Left ventricle myocardium inferior (tissue), 1 donor: ENCODE data around the gene AP3D1. TPM values are rescaled to one million over a fixed set of nuclear protein-coding genes. Genes with fewer than 3 reads are reported as not detected.

Experiments
- DNase-seq: peaks from one replicate; pipeline ENCODE4 v3.0.0-alpha.2; 2020
- H3K27ac ChIP-seq: fragments of 200-600 bp; replicated peaks from 2 replicates; pipeline ENCODE4 v1.8.0; 2021
- H3K27me3 ChIP-seq: fragments of 200-600 bp; 2 replicates; pipeline ENCODE4 v1.8.0; 2021; ENCODE audit warnings: low read depth
- H3K36me3 ChIP-seq: fragments of 200-600 bp; 2 replicates; pipeline ENCODE4 v1.8.0; 2021
- H3K4me1 ChIP-seq: fragments of 200-600 bp; 2 replicates; pipeline ENCODE4 v1.8.0; 2021
- H3K4me3 ChIP-seq: fragments of 200-600 bp; 2 replicates; pipeline ENCODE4 v1.8.0; 2021; ENCODE audit warnings: mild to moderate bottlenecking, moderate library complexity
- H3K9me3 ChIP-seq: fragments of 200-600 bp; replicated peaks from 2 replicates; pipeline ENCODE4 v1.8.0; 2021
- intact Hi-C: fragments of 100-400 bp; cut with micrococcal nuclease; formaldehyde crosslinking; loops from one replicate; pipeline ENCODE4 v1.11.0; 2022
- total RNA-seq: library from RNA; stranded (reverse); fragmentation: NEBNext Ultra II Directional; extraction: Animal tissue kit (Norgen Biotek cat#: 25700); gene quantifications from one replicate; pipeline ENCODE4 v1.2.1, GENCODE V29; 2021
- TF ChIP-seq, protein P1 (sequence below): fragments of 200-600 bp; IDR thresholded peaks from 2 replicates; pipeline ENCODE4 v1.8.0; 2021; ENCODE audit warnings: antibody characterized with exemption, mild to moderate bottlenecking, borderline replicate concordance
- donor health status: DM: no; HTN: yes; CAD: no; lungs with severe emphysema.

The AP3D1 gene
- total RNA-seq, 1 donor from 2014 or later = 75.4 TPM

DNA sequence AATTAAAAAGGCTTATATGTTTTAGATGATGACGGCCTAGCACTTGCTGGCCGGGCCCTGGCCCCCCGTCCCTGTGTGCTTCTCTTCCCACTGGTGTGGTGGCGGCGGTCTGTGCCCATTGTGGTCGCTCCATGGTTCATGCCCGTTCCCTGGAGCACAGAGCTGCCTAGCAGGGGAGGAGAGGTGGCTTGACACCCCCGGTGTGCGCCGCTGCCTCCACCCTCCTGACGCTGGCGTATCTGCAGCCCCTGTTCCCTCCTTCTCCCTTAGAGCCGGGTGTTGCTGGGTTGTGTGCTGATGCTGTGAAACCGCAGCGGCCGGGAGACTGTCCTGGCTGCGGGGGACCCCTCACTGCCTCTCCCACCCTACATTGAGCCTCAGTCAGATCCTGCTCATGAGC is 41.5 kb upstream of the AP3D1 start:
- Histone ChIP-seq H3K4me3 (no peak overlapping the region), H3K27ac (no peak overlapping the region), H3K27me3 (no peaks in the 10 kb centered on the region), H3K4me1 (peaks cover 25% of the 10 kb centered on the region), H3K9me3 (no peaks in the 10 kb centered on the region), H3K36me3 (peaks cover 72% of the 10 kb centered on the region)
- intact Hi-C loops = no loop called here
- DNase-seq = no peak
- TF ChIP-seq, protein P1, sequence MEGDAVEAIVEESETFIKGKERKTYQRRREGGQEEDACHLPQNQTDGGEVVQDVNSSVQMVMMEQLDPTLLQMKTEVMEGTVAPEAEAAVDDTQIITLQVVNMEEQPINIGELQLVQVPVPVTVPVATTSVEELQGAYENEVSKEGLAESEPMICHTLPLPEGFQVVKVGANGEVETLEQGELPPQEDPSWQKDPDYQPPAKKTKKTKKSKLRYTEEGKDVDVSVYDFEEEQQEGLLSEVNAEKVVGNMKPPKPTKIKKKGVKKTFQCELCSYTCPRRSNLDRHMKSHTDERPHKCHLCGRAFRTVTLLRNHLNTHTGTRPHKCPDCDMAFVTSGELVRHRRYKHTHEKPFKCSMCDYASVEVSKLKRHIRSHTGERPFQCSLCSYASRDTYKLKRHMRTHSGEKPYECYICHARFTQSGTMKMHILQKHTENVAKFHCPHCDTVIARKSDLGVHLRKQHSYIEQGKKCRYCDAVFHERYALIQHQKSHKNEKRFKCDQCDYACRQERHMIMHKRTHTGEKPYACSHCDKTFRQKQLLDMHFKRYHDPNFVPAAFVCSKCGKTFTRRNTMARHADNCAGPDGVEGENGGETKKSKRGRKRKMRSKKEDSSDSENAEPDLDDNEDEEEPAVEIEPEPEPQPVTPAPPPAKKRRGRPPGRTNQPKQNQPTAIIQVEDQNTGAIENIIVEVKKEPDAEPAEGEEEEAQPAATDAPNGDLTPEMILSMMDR = no peak

DNA sequence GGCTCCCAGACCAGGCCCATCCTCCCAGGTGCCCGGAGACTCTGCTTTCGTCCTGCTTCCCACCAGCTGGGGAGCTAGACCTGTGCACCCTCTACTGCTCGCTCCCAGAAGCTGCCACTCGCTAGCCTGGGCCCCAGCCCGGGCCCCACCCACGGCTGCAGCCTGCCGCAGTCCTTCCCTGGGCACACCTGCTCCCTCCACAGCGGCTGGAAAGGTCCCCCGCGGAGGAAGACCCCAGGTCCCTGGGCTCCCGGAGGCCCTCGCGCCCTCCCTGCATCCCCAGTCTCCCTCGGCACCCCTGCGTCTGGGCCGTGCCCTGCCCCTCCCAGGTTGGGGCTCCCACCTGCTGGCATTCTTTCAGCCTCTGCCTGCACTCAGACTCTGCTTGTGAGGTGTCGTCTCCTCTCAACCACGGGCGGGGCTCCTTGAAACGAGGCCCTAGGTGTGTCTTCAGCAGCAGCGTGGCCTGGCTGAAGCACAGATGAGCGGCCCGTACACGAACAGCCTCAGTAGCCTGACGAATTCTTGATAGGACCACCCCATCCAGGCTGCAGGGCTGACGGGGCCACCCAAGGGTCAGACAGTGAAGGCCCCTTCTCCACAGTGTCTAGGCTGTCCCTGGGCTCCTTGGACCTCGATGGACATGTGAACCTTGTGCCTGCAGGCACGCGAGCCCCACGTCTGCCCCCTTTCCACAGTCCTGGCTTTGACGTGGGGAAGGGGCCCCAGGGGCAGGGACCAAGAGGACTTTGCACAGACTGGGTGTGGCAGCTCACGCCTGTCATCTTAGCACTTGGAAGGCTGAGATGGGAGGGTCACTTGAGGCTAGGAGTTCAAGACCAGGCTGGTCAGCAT is 40.3 kb upstream of the AP3D1 start:
- no peak for DNase-seq
- H3K27ac ChIP-seq = no peak overlapping the region
- peaks cover 36% of the 10 kb centered on the region for H3K4me1 ChIP-seq
- TF ChIP-seq, protein P1 = no peak
- H3K9me3 ChIP-seq = no peaks in the 10 kb centered on the region
- intact Hi-C loops = no loop called here
- H3K27me3 ChIP-seq = no peaks in the 10 kb centered on the region
- peaks cover 64% of the 10 kb centered on the region for H3K36me3 ChIP-seq
- no peak overlapping the region for H3K4me3 ChIP-seq

DNA sequence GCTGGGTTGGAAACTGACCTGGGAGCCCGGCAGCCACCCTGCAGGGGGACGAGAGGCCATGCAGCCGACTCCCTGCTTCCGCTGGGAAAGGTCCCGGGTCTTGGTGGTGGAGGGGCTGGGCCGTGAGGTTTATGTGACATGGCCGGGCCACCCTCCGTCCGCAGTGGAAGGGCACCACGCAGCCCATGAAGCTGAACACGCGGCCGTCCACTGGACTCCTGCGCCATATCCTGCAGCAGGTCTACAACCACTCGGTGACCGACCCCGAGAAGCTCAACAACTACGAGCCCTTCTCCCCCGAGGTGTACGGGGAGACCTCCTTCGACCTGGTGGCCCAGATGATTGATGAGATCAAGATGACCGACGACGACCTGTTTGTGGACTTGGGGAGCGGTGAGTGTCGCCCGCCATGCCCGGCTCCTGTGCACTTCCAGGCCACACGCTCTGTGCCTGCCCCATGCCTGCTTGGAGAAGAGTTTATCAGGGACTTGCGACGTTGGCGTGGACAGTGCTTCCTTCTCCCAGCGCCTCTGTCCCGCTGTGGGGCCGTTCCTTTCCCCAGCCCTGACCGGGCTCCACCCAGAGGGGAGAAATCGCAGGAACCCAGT is 39.6 kb upstream of the AP3D1 start:
- no peaks in the 10 kb centered on the region for H3K9me3 ChIP-seq
- H3K4me3 ChIP-seq = no peak overlapping the region
- TF ChIP-seq, protein P1 = no peak
- intact Hi-C loops = no loop called here
- peaks cover 43% of the 10 kb centered on the region for H3K4me1 ChIP-seq
- H3K27me3 ChIP-seq = no peaks in the 10 kb centered on the region
- H3K27ac ChIP-seq = no peak overlapping the region
- peaks cover 57% of the 10 kb centered on the region for H3K36me3 ChIP-seq
- DNase-seq = no peak

DNA sequence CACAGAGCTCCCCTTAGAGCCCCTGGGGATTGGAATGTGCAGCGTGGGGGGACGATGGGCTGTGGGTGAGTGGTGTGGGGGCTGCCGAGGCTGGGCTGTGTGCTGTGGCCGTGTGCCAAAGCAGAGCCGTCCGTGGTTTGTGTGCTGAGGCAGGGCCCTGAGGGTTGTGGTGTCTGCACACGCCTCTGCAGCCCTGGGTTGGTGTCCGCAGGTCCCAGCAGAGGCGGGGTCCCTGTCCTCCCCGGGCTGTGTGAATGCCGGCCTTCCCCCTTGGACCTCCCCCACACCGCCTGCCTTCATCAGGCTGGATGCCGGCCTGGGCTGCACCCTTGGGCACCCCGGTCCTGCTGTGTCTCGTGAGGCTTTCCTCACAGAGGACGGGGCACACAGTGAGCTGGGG is 38.5 kb upstream of the AP3D1 start:
- DNase-seq = no peak
- Histone ChIP-seq H3K4me1 (peaks cover 53% of the 10 kb centered on the region), H3K27ac (no peak overlapping the region), H3K9me3 (no peaks in the 10 kb centered on the region), H3K36me3 (peaks cover 47% of the 10 kb centered on the region), H3K27me3 (no peaks in the 10 kb centered on the region), H3K4me3 (no peak overlapping the region)
- TF ChIP-seq, protein P1 = no peak
- intact Hi-C loops = no loop called here

DNA sequence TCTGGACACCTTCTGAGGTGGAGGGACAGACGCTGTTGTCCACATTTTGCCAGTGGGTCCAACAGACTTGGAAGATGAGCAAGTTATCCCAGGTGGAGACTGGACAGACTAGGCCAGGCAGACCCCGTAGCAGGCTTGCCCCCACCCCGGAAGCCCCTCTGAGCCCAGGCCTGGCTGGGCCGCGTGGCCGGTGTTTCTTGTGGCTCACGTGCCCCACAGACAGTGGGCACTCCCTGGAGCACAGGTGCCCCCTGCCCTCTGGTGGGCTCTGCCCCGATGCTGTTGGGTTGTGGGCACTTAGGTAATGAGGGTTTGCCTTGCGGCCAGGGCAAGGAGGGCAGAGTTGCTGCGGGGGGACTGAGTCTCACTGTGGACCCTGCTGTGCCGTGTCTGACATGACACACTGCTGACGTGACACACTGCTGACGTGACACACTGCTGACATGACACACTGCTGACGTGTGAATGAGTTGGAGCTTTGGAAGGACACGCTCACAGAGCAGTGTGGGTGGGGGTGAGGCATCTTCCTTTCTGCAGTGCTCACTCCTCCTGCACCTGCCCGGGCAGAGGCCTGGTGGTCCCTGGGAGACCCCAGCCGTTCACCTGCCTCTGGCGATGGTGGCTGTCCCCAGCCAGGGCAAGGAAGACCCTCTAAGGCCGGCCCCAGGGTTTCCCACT is 37.5 kb upstream of the AP3D1 start:
- peaks cover 37% of the 10 kb centered on the region for H3K36me3 ChIP-seq
- no peaks in the 10 kb centered on the region for H3K27me3 ChIP-seq
- intact Hi-C loops = no loop called here
- TF ChIP-seq, protein P1 = no peak
- no peak overlapping the region for H3K27ac ChIP-seq
- peaks cover 63% of the 10 kb centered on the region for H3K4me1 ChIP-seq
- H3K9me3 ChIP-seq = no peaks in the 10 kb centered on the region
- no peak for DNase-seq
- no peak overlapping the region for H3K4me3 ChIP-seq
